OCI-LY7 (cell line): Measurements from ENCODE around the gene FAM193A. TPM values are rescaled to one million over a fixed set of nuclear protein-coding genes. Genes with fewer than 3 reads are reported as not detected.

Experiments
- BruUV-seq: library from RNA; stranded (reverse); fragments of 400-500 nt; replicated peaks from 2 replicates; lab custom pipeline; 2021; lab: Mats Ljungman, UMichigan
- CTCF ChIA-PET: fragments of 300-600 bp; sonication (Branson Sonifier 250); formaldehyde crosslinking; loops from one replicate; lab custom pipeline; 2022; ENCODE audit warnings: antibody characterized with exemption; ENCODE audit not compliant: unreplicated experiment; lab: Charles Lee
- POLR2A ChIA-PET: fragments of 300-600 bp; sonication (Branson Sonifier 250); formaldehyde crosslinking; loops from one replicate; lab custom pipeline; 2022; ENCODE audit warnings: antibody characterized with exemption; lab: Charles Lee
- DNase-seq: peaks from one replicate; pipeline ENCODE4 v3.0.0-alpha.2; 2015; ENCODE audit warnings: low spot score
- H2AFZ ChIP-seq: fragments of 200-600 bp; sonication (generic), shearing (Covaris generic); 2 replicates; pipeline ENCODE4 v1.6.1; 2014; ENCODE audit warnings: mild to moderate bottlenecking, antibody characterized with exemption, low read length, moderate library complexity
- H3K27ac ChIP-seq: fragments of 200-600 bp; sonication (generic); 2 replicates; pipeline ENCODE4 v1.5.1; 2014; ENCODE audit warnings: mixed run types, low read depth, mild to moderate bottlenecking, moderate library complexity, low read length, inconsistent platforms; ENCODE audit not compliant: poor library complexity, severe bottlenecking
- H3K36me3 ChIP-seq: fragments of 200-600 bp; sonication (generic); 2 replicates; pipeline ENCODE4 v1.6.1; 2014; ENCODE audit warnings: mild to moderate bottlenecking, antibody characterized with exemption, low read length, moderate library complexity, mixed read lengths; ENCODE audit not compliant: insufficient read depth
- H3K4me1 ChIP-seq: fragments of 200-600 bp; sonication (generic); 2 replicates; pipeline ENCODE4 v1.5.1; 2014; ENCODE audit warnings: mild to moderate bottlenecking, low read length; ENCODE audit not compliant: insufficient read depth, poor library complexity, severe bottlenecking
- H3K4me2 ChIP-seq: fragments of 200-600 bp; sonication (generic); 2 replicates; pipeline ENCODE4 v1.6.1; 2014; ENCODE audit warnings: mild to moderate bottlenecking, low read length
- H3K4me3 ChIP-seq: fragments of 200-600 bp; sonication (generic); 2 replicates; pipeline ENCODE4 v1.5.1; 2014; ENCODE audit warnings: mild to moderate bottlenecking, low read depth, low read length; ENCODE audit not compliant: poor library complexity, severe bottlenecking
- H3K79me2 ChIP-seq: fragments of 200-600 bp; sonication (generic); 2 replicates; pipeline ENCODE4 v1.6.1; 2016; ENCODE audit warnings: low read depth, mild to moderate bottlenecking, low read length, moderate library complexity, mixed read lengths; ENCODE audit not compliant: insufficient read depth
- H3K9me2 ChIP-seq: fragments of 200-600 bp; sonication (generic); 2 replicates; pipeline ENCODE4 v1.6.1; 2016; ENCODE audit warnings: mild to moderate bottlenecking, low read length, mixed read lengths; ENCODE audit not compliant: insufficient read depth
- H3K9me3 ChIP-seq: fragments of 200-600 bp; sonication (generic); 2 replicates; pipeline ENCODE4 v1.6.1; 2014; ENCODE audit warnings: mild to moderate bottlenecking, mixed run types, low read length, mixed read lengths
- H4K20me1 ChIP-seq: fragments of 200-600 bp; sonication (generic); 2 replicates; pipeline ENCODE4 v1.6.1; 2014; ENCODE audit warnings: mild to moderate bottlenecking, antibody characterized with exemption, low read length, moderate library complexity, mixed read lengths; ENCODE audit not compliant: insufficient read depth
- EZH2phosphoT487 ChIP-seq: fragments of 200-600 bp; sonication (generic); IDR thresholded peaks from 2 replicates; pipeline ENCODE4 v1.6.1; 2018; ENCODE audit warnings: low read depth, borderline replicate concordance, mild to moderate bottlenecking, mixed run types, antibody characterized with exemption, low read length, moderate library complexity, mixed read lengths
- intact Hi-C: fragments of 100-400 bp; cut with micrococcal nuclease; formaldehyde crosslinking; loops from one replicate; pipeline ENCODE4 v1.10.0; 2022; ENCODE audit not compliant: unreplicated experiment
- total RNA-seq, 2 experiments: library from RNA; depleted of rRNA in 1 of 2; stranded (reverse); fragments of >200 nt in 1 of 2; shearing (Covaris generic) in 1 of 2; gene quantifications; 2 replicates each; pipeline ENCODE4 v1.2.3, GENCODE V29; 2014 to 2022
- TF ChIP-seq, protein P1 (sequence below): fragments of 200-600 bp; sonication (generic); conservative IDR thresholded peaks from 2 replicates; pipeline ENCODE4 v1.5.1; 2014; ENCODE audit warnings: mild to moderate bottlenecking, antibody characterized with exemption, low read length, moderate library complexity, mixed read lengths

FAM193A gene
- total RNA-seq, 2 experiments from 2014 or later: 17.8 to 36.7 TPM

GRCh38 chr4:2643555-2643954 lies 107.1 kb downstream of the FAM193A start:
- Histone ChIP-seq H3K9me3 (no peaks in the 10 kb centered on the region), H3K4me1 (no peaks in the 10 kb centered on the region), H3K27ac (no peak overlapping the region), H3K36me3 (peaks cover 60% of the 10 kb centered on the region), H3K9me2 (no peaks in the 10 kb centered on the region), H3K4me3 (no peak overlapping the region), H2AFZ (no peak overlapping the region), H4K20me1 (no peaks in the 10 kb centered on the region), H3K4me2 (no peak overlapping the region), H3K79me2 (no peaks in the 10 kb centered on the region)
- intact Hi-C loops: no loop called here
- ChIA-PET POLR2A (no interaction called here), CTCF (no interaction called here)
- TF ChIP-seq, protein P1, sequence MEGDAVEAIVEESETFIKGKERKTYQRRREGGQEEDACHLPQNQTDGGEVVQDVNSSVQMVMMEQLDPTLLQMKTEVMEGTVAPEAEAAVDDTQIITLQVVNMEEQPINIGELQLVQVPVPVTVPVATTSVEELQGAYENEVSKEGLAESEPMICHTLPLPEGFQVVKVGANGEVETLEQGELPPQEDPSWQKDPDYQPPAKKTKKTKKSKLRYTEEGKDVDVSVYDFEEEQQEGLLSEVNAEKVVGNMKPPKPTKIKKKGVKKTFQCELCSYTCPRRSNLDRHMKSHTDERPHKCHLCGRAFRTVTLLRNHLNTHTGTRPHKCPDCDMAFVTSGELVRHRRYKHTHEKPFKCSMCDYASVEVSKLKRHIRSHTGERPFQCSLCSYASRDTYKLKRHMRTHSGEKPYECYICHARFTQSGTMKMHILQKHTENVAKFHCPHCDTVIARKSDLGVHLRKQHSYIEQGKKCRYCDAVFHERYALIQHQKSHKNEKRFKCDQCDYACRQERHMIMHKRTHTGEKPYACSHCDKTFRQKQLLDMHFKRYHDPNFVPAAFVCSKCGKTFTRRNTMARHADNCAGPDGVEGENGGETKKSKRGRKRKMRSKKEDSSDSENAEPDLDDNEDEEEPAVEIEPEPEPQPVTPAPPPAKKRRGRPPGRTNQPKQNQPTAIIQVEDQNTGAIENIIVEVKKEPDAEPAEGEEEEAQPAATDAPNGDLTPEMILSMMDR: no peak
- no peak for TF ChIP-seq EZH2phosphoT487
- BruUV-seq: no TSS peak
- no peak for DNase-seq

DNA sequence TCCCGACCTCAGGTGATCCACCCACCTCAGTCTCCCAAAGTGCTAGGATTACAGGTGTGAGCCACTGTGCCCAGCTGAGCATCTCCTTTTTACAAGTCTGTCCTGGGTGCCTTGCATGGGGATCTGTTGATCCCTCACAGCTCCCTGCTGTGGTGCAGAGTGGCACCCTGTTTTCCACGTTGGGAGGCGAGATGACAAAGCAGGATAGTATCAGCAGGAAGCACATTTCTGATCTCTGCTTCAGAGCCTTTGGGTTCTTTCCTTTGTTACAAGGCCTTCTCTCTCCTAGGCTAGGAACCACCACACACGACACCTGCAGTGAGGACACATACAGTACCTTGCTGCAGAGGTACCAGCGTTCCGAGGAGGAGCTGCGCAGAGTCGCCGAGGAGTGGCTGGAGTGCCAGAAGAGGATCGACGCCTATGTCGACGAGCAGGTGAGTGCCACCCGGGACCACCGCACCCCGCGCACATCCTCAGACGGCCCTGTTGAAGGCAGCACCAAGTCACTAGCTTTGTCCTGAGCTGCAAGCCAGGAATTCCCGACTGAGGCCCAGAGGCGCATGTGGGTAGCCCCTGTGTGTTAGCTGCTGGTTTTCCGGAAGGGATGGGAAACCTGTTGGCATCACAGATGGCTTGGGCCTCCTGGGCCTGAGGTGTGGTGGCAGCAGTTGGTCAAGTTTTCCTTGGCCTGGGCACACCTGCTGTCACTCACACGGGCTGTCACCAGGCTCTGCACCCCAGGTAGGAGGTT lies 110.1 kb downstream of the FAM193A start:
- no TSS peak for BruUV-seq
- no peak overlapping the region for H2AFZ ChIP-seq
- H3K79me2 ChIP-seq: no peaks in the 10 kb centered on the region
- ChIA-PET CTCF (interaction anchor here (0.6 kb wide), 1 partner anchor 47 kb away, joined by 3 read pairs; no protein-coding TSS in a partner anchor), POLR2A (no interaction called here)
- no peaks in the 10 kb centered on the region for H3K9me2 ChIP-seq
- no peaks in the 10 kb centered on the region for H3K4me1 ChIP-seq
- H3K4me2 ChIP-seq: no peak overlapping the region
- intact Hi-C loops: no loop called here
- H4K20me1 ChIP-seq: no peaks in the 10 kb centered on the region
- no peaks in the 10 kb centered on the region for H3K9me3 ChIP-seq
- no peak overlapping the region for H3K27ac ChIP-seq
- peaks cover 60% of the 10 kb centered on the region for H3K36me3 ChIP-seq
- no peak for TF ChIP-seq EZH2phosphoT487
- TF ChIP-seq, protein P1: no peak
- DNase-seq: no peak
- H3K4me3 ChIP-seq: no peak overlapping the region
